SHP77 (cell line): ENCODE data around the gene CACNA1C.

ENCODE experiments used
- DNase-seq, 2 experiments: peaks; one replicate each; lab custom pipeline; 2025; lab: John Stamatoyannopoulos, UW

The CACNA1C gene

DNA sequence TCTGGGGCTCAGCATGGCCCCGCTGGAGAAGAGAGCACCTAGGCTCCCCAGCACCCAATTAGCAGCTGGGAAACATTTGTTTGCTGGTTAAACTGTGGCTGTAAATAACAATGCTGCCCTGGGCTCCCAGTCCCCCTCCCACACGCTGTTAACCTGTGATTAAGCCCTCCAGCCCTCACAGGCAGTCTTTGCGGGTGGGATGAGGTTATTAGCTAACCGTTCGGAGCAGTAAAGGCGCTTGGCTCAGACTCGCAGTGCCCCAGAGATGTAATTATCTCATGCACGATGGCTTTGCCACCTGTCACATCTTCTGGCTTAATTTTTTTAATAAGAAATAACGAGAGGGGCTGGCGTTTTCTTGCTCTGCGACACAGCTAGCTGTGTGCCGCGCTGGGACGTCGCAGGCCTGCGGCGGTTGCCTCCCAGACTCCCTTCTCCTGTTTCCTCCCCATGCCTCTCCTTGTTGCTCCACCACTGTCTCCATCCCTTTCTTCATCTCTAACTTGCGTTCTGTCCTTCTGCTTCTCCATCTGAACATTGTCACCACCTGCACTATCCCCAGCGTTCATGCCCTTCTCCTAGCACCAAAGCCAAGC lies 502.8 kb downstream of the CACNA1C start:
- no peak for DNase-seq

DNA sequence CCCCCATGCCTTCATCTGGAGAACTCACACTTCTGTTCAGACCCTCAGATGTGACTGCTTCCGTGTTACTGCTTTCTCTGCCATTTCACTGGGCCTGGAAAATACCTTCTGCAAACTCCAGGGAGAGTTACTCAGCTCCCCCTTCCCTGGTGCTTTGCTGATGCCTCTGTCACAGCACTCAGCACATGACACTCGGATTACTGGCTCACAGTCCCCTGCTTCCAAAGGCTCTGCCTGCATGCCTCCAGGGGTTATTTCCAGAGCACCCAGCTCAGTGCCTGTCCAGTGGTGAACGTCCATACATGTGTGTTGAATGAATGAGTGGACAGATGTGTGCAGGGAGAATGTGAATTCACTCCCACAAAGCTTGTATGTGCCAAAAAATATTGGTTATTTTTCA lies 504.8 kb downstream of the CACNA1C start:
- no peak for DNase-seq

DNA sequence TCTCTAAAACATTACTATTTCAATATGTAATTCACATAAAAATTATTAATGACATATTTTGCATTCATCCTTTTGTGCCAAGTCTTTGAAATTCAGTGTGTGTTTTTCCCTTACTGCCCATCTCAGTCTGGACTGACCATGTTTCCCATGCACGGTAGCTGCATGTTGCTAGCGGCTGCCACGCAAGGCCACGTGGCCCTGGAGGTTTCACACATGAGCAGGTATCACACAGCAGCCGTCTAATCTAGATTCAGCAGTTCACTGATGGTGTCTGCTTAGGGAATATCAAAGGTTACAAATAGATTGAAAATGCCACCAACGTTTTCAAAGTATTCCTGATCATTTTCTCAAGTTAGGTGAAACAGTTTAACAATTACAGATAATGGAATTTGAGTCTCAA lies 507.1 kb downstream of the CACNA1C start:
- DNase-seq, result no peak

DNA sequence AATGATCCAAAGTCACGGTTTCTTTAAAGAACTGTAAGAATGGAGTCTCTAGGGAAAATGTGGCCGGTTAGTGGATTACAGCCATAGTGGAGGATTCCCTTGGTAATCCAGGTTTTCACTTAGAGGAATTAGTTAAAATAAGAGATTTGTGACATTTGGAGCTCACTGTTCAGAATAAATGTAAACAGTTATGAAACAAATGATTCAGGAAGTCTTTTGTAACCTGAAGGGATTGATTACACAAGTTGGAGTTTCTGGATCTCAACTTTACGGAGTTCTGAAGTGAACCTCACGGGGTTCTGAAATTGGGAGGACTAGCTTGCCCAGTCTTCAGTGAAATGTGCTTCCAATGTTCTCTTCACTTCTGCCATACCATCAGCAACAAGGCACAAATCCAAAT lies 507.6 kb downstream of the CACNA1C start:
- DNase-seq, result no peak

DNA sequence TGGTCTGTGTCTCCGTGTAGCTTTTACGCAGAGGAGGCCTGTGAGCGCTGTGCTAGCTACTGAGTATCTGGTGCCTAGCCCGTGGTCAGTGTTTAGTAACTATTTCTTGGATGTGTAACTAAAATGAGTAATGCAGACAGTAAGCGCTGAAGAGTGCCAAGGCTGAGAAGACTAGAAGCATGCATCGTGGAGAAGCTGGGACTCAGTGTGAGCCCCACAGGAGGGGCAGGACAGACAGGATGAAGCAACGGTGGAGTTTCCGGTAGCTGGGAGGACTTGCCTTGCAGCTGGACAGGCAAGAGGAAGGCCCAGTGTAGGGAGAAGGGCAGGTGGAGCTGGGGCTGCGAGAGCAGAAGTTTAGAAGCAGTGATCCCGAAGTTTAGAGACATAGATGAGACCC lies 508.6 kb downstream of the CACNA1C start:
- no peak for DNase-seq

DNA sequence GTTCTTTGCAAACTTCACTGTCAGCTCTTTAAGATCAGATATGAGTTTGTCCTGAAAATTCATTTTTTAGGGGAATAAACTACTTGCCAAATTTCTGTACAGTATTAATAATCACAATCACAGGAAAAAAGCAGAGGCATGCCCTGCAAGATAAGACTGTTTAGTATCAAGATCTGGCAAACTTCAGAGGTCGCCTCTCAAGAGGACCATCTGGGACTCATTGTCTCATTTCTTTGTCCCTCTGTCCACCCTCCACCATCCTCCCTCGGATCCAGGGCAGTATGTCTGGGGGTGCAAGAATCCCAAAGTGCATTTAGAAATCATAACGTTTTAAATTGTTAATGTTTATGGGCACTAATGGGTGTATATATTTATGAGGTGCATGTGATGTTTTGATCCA lies 509.6 kb downstream of the CACNA1C start:
- DNase-seq, result no peak

DNA sequence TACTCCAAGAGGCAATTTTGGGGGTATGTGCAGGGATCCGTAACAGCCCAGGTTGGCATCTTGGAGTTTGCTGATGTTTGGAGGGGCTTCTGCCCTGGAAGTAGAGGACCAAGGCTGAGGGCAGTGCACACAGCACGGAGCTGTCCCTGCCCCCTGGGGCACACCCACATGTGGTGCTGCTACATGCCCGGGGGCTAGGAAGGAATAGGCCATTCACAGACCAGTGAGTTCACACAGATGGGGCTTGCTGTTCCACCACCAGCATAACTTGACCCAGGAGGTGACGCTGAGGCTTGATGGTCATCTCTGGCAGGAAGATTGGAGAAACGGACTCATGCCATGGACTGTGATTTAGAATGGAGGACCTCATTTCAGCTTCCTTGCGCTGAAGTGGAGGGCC lies 510.9 kb downstream of the CACNA1C start:
- no peak for DNase-seq

DNA sequence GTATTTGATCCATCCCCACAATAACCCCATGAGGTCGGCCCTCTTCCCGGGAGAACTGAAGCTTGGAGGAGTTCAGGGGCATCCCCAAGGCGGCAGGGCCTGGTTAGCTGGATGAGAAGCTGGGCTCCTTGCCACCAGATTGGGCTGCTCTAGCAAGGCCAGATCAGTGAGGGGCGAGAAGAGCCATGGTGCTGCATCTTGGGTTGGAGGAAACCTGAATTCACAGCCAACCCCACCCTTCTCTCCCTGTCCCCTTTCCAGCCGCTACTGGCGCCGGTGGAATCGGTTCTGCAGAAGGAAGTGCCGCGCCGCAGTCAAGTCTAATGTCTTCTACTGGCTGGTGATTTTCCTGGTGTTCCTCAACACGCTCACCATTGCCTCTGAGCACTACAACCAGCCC lies 513.4 kb downstream of the CACNA1C start:
- no peak for DNase-seq

DNA sequence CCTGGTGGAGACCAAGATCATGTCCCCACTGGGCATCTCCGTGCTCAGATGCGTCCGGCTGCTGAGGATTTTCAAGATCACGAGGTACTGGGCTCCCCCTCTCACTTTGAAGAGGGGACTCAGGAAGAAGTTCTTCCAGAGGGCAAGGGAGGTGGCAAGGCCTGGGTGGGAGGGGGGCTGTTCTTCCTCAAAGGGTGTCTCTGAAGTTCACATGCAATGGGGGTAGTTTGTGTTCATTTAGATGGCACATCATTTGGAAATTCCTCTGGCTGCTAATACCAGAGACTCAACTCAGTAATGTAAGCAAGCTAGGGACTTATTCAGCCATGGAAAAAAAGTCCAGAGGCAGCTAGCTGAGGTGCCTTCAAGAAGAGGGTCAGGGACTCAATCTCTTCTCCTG lies 514.9 kb downstream of the CACNA1C start:
- no peak for DNase-seq

DNA sequence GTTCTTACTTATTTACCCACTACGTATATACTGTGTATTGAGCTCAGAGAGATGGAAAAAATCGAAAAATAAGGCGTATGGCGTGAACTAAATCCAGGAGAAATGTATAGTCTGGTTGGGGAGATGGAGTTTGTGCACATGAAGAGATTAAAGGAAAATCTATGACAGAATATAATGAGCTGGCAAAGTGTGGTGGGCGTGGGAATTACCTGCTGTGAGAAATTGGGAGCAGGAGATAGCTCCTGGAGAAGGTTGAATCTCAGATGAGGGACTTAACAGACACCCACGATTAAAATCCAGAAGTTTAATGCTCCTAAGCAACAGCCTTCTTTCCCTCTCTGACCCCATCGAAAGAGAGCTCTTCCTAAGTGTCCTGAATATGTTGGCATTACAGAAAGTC lies 517.8 kb downstream of the CACNA1C start:
- DNase-seq, result no peak

DNA sequence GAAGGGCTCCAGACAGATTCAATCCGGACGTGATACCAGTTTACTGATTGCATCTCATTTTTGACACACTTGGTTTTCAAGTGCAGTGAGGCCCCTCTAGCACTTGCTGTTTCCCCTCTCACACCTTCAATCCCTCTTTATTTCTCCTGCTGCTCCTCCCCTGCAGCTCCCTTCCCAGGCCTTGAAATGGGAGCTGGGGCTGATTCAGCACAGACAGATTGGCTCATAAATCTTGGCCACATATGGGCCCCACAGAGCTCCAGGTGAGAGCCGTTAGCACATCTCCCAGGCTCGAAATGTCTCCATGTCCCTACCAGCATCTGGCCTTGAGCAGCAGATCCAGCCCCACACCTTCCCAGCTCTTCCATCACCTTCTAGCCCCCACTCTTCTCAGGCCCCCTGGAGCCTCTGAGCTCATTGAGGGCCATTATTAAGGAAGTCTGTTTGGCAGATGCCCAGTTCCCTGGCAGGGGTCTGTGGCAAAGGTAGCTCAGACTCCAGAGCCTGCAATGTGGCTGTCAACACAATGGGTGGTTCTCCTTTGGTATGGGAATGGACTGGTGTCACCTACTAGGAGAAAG lies 521.7 kb downstream of the CACNA1C start:
- DNase-seq, result no peak

DNA sequence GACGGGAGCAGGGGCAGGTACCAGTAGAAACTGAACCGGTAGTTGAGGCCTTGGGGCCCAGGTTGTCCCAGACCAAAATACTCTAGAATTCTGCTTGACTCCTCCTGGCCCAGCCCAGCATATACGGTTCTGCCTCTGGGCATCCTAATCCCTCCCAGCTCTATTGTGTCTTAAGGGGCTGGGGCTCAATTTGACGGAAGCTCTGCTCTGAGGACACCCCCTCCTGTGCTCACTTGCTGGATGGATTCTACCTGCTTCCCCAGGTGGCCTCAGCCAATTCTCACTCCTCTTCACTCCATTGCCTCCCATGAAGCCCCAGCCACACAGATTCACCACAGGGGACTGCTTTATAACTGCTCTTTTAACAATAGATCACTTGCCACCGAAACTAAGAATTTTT lies 522.5 kb downstream of the CACNA1C start:
- DNase-seq, result no peak

DNA sequence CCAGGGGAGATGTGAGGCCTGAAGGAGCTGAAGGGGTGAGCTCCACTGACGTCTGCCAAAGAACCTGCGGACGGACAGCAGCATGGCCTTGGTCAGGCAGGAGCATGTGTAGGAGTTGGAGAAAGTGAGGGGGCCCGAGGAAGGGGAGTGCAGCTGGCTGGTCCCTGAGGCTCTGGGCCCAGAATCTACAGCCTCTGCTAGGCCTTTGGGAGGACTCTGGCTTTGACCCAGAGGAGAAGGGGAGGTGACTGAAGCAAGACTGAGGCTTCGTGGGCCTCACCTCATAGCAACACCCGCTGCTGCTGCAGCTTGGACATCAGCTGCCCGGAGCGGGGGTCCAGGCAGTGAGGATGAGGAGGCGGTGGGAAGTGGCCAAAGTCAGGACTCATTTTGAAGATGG lies 525.4 kb downstream of the CACNA1C start:
- DNase-seq, result no peak

DNA sequence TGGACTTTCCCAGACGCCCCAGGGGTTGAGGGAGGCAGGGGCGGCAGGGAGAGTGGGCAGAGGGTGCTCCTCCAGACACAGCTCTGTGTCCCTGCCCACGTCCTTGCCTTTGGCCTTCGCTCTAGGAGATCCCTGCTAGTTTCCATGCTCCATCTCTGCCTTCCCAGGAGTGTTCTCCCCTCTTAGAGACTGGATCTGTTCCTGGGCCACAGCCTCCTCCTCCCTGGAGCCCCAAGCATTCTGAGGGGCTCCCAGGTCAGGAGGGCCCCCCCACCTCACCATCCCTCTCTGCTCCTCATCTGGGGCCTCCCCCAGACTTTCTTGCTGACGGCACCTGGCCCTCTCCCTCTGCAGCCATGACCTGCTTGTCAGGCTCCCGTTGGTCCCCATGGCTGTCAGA lies 526.0 kb downstream of the CACNA1C start:
- DNase-seq, result no peak

DNA sequence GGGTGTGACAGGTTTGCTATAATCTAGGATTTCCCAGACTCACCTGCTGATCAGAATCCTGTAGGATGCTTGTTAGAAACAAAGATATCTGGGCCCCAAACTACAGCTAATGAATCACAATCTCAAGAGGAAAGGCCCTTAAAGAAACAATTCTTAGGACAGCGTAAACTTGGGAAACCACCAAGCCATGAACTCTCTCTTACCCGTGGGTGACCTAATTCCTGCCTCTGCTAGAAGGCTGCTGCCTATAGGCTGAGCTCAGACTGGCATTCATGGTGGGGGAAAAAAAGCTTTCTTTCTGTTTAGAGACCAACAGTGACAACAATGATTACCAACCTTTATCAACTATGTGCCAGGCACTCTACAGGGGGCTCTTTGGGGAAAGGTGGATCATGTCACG lies 528.0 kb downstream of the CACNA1C start:
- no peak for DNase-seq

DNA sequence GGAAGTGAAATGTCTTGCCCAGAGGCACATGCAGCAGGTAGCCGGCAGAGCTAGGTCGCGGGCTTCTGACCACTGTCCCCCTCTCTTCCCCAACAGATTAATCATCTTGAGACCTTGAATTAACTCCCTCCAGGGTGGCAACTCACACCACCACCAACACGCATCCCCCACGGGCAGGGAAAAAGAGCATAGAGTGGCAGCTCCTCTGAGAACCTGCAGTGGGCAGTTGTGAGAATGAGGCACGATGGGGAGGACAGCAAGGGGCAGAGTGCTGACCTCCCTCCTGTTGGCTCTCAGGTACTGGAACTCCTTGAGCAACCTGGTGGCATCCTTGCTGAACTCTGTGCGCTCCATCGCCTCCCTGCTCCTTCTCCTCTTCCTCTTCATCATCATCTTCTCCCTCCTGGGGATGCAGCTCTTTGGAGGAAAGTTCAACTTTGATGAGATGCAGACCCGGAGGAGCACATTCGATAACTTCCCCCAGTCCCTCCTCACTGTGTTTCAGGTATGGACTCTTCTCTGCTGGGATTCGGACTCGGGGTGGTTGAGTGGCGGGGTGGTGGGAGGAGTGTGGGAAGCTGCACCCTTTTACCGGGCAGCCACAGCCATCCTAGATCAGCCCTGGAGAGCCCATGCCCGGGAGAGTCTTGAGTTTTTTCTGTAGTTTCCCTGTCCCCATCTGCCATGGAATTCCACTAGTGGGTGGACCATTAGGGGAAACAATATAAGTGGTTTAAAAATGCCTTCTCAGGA lies 528.7 kb downstream of the CACNA1C start:
- DNase-seq, result no peak

DNA sequence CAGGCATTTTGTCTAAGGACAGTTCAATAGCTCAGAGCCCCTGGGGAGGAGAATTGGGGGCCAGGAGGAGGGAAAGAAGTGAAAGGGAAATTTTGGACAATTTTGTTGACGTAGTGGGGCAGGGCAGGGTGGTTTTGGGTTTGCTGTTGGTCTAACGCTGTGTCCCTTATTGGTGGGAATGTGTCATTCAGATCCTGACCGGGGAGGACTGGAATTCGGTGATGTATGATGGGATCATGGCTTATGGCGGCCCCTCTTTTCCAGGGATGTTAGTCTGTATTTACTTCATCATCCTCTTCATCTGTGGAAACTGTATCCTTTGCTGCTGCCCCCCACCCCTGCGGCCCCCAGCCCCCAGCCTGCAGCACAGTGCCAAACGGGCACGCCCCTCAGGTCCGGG lies 529.8 kb downstream of the CACNA1C start:
- no peak for DNase-seq

DNA sequence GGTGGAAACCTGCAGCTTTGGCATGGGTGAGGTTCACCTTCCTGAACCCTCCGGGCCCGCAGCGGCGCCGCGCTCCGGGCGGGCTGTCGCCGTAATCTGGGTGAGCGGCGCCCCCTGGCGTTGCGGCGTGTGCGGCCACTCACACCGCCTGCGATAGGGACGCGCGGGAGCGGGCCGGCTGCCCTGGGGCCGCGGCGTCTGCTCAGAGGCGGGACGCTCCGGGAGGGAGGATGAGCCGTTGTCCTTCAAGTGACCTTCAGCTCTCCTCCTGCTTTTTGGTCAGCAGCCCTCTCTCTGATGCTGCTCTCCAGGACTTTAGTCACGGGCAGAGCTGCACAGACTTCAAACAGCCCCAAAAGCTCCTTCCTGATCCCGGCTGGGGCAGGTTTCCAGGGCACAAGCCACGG lies 530.3 kb downstream of the CACNA1C start:
- peak in 1 of 2 experiments; percentile 31 for DNase-seq

DNA sequence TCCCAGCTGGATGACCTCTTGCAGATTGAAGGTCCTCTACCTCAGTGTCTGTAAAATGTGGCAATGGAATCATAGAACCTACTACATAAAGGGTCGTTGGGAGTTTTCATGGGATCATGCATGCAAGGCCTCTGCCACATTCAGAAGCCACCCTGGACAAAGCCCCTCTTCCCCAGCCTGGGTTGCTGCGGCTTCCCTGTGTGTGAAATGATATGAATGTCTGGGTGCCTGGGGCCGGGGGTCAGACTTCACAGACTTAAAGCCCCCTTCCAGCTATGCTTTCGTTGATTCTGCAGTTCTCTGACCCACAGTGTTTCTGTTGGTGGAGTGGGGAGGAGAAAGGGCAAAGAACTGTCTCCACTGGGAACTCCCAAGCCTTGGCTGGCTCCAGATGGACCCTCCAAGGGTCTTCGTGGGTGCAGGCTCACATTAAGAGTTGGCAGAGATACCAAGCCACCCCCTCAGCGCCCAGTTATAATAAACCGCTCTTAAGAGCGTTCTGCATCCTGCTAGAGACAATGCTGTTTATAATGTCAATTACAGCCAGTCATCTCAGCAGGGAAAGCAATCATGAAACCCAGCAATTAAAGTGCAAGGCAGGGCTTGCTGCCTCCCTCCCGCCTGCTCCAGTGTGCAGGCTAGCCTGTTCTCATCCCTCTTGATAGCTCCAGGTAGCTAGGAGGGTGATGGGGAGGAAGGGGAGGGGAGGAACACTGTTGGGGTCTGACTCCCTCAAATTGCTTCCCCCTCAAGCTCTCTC lies 531.0 kb downstream of the CACNA1C start:
- DNase-seq, result no peak

DNA sequence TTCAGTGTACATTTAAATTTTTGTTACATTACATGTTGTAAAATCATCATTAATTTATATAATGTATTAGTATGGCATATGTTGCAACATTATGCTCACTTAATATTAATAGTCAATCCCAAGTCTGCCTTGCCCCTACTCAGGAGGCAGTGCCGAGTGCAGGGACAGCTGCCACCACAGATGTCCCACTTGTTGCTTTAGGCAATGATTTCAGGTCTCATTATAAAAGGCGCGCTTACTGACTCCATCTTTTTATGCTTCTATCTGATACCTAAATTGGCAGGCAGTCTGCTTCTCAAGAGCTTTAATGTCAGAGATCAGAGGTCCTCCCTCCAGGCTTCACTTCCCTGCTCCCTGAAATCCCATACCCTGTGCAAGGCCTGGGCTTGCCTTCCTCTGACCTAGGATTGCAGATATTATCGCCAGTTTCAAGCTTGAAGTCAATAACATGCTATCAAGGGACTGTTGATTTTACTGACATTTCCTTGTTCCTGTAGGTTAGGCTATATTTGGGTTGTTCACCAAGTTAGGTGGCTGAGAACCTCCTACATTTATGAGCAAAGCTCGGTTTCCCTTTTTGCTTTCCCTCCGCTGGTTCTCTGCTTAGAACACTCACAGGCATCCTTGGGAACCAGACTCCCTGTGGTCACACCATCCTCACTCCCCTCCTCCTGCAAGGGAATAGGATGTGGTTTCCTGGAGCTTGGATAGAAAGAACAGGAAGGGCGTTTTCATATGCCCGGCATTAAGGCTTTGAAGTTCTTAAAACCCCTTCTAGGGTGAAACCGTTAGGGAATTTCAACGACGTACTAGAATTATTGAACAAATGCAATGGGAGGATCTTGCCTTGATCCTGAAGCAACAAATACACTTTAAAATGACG lies 533.6 kb downstream of the CACNA1C start:
- DNase-seq, result no peak

DNA sequence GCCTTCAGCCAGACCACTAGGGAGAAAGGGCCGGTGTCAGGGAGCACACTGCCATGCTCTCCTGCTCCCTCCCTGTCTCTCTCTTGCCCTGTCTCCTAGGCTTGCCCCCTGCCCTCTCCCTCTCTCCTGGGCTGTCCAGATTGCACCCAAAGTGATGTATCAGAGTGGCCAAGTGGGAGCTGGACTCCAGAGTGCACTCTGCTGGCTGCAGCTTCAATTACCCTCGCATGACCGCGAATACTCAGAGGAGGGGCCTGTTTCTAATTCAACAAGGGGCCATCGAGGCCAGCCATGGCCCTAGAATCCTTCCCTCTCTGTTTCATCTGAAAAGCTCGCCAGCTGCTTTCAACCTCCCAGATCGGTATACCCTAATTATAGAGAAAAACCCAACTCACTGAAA lies 535.6 kb downstream of the CACNA1C start:
- DNase-seq, result no peak

DNA sequence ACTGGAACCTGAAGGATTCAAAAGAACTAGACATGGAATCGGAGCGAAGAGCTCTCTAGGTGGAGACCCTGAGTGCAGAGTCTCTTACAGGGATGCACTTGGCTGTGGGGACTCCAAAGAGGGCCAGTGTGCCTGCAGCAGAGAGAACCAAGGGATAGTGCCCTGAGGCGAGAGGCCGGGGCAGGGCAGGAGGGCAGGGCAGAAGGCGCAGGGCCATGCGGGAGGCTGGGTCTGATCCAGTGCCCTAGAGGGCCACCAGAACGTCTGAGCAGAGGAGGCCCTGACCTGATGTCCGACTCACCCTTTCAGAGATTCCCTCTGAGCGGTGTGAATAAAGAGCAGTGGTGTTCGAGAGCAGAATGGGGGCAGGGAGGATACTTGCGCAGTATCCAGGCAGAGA lies 536.6 kb downstream of the CACNA1C start:
- DNase-seq, result no peak
